Fibroblast of lung (primary cell): ENCODE data around the gene CCDC158.

Experiments
- EZH2 ChIP-seq: IDR thresholded peaks from 2 replicates; pipeline ENCODE4 v1.5.1; 2012; ENCODE audit warnings: low read length, control low read depth, mild to moderate bottlenecking; ENCODE audit errors: missing control alignments
- TF ChIP-seq, protein P1 (sequence below), 2 donors: IDR thresholded peaks in 1 of 2; conservative IDR thresholded peaks in 1 of 2; 1 replicate in 1 of 2; 2 replicates in 1 of 2; pipeline ENCODE4 v1.5.1; 2011 to 2012; ENCODE audit warnings: low read length in 2 of 2, control low read depth in 1 of 2, inconsistent platforms in 1 of 2, low read depth in 1 of 2, mild to moderate bottlenecking in 1 of 2

DNA sequence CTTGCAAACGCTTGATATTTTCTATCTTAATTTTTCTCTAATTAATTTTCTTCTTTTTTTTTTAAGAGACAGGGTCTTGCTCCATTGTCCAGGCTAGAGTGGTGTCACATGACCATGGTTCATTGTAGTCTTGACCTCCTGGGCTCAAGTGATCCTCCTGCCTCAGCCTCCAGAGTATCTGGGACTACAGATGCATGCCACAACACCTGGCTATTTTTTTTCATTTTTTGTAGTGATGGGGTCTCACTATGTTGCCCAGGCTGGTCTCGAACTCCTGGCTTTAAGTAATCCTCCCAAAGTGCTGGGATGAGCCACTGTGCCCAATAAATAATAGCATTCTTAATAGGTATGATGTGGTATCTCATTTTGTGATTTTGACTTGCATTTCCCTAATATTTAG lies 32.3 kb upstream of the CCDC158 start:
- TF ChIP-seq, protein P1, sequence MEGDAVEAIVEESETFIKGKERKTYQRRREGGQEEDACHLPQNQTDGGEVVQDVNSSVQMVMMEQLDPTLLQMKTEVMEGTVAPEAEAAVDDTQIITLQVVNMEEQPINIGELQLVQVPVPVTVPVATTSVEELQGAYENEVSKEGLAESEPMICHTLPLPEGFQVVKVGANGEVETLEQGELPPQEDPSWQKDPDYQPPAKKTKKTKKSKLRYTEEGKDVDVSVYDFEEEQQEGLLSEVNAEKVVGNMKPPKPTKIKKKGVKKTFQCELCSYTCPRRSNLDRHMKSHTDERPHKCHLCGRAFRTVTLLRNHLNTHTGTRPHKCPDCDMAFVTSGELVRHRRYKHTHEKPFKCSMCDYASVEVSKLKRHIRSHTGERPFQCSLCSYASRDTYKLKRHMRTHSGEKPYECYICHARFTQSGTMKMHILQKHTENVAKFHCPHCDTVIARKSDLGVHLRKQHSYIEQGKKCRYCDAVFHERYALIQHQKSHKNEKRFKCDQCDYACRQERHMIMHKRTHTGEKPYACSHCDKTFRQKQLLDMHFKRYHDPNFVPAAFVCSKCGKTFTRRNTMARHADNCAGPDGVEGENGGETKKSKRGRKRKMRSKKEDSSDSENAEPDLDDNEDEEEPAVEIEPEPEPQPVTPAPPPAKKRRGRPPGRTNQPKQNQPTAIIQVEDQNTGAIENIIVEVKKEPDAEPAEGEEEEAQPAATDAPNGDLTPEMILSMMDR (conservative IDR thresholded peaks at IDR 0.05 in 1 of 2, IDR thresholded peaks at IDR 0.05 in 1 of 2; ENCODE audit: low read depth in 1 of 2, low read length in 2 of 2), result no peak
- TF ChIP-seq EZH2, result no peak
